Astrocyte of the cerebellum (primary cell): ENCODE measurements around the gene KIF9.
"Not testable (repeated sequence)": the region's sequence is repeated elsewhere in the genome, so short reads cannot be mapped to it uniquely, and the experiment has no call there.

Experiments used
- DNase-seq: peaks from one replicate; pipeline ENCODE4 v3.0.0-alpha.2; 2011; ENCODE audit warnings: low read depth
- H3K4me3 ChIP-seq: 2 replicates; pipeline ENCODE4 v1.5.1; 2011; ENCODE audit warnings: mild to moderate bottlenecking, low read depth, low read length, moderate library complexity
- CTCF ChIP-seq: IDR thresholded peaks from 2 replicates; pipeline ENCODE4 v1.5.1; 2012; ENCODE audit warnings: low read length, low read depth, moderate library complexity, mild to moderate bottlenecking; ENCODE audit errors: missing control alignments
- in situ Hi-C: cut with HindIII; loops from 2 replicates; pipeline ENCODE4 v1.10.0; 2017; ENCODE audit warnings: low sequenced_read_pairs

Gene KIF9

GRCh38 chr3:47315069-47315647 is 32.6 kb upstream of the KIF9 start:
- in situ Hi-C loops: loop anchor here (25.0 kb wide), 1 partner anchor 278 kb away; no protein-coding TSS in a partner anchor
- TF ChIP-seq CTCF: no peak
- no peak for DNase-seq
- H3K4me3 ChIP-seq: no peak overlapping the region

DNA sequence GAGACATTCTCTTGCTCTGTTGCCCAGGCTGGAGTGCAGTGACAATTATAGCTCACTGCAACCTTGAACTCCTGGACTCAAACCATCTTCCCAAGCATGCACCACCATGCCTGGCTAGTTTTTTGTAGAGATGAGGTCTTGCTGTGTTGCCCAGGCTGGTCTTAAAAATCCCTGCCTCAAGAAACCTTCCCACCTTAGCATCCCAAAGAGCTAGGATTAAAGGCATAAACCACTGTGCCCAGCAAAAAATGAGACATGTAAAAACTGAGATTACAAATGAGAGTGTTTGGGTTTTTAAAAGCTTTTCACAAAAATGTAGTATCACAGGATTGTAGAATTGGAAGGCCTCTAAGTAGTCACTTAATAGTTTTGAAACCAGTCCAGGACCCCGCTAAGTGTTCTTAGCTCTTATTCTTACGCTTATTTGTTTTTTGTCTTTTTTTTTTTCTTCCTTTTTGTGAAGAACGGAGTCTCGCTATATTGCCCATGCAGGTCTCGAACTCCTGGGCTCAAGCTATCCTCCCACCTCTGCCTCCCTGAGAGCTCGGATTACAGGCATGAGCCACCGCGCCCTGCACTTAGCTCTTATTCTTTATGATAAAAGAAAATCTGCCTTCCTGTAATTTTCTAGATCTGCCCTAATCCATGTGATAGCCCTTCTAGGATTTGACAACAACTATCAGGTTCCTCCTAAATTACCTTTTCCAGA is 31.6 kb upstream of the KIF9 start:
- in situ Hi-C loops: loop anchor here (25.0 kb wide), 1 partner anchor 277 kb away; no protein-coding TSS in a partner anchor
- H3K4me3 ChIP-seq: no peak overlapping the region
- no peak for TF ChIP-seq CTCF
- no peak for DNase-seq

DNA sequence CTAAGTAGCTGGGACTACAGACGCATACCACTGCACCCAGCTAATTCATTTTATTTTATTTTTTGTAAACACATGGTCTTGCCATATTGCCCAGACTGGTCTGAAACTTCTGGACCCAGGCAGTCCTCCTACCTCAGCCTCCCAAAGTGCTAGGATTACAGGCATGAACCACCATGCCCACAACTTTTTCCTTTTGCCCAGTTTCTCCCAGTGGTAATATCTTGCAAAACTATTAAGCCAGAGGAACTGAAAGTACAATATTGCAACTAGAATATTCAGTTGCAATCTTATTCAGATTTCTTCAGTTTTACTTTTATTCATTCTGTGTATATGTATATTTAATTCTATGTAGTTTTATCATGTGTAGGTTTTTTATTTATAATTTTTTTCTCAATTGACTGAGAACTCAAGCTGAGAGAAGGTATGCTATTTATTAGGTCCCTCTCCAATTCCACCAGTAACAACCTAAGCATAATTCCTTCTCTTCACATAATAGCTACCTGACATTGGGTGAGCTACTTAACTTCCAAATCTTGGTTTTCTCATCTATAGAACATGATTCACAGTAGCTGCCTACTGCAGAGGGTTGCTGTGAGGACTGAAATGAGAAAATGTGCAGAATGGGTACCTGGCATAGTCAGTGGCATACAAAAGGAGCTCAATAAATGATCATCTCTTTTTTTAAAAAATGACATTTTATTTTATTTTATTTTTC is 30.9 kb upstream of the KIF9 start:
- no peak for TF ChIP-seq CTCF
- H3K4me3 ChIP-seq: no peak overlapping the region
- in situ Hi-C loops: loop anchor here (25.0 kb wide), 1 partner anchor 276 kb away; no protein-coding TSS in a partner anchor
- no peak for DNase-seq

DNA sequence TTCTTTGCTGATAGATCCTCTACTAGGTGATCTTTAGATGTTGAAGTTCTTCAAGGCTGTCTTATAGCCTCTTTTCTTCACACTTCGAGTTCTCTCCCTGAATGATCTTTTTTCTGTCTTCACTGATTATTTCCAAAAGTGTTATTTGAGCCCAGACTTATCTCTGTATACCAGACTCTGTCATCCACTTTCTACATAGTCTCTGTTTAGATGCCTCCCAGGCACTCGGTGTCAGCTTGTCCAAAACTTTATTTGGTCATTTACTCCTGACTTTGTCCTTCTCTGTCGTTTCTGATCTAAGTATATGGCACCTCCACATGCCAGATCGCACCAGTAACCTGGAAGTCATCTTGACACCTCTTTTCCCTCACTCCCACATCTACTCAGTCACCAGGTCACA is 27.8 kb upstream of the KIF9 start:
- DNase-seq: no peak
- in situ Hi-C loops: loop anchor here (25.0 kb wide), 1 partner anchor 273 kb away; no protein-coding TSS in a partner anchor
- no peak for TF ChIP-seq CTCF
- no peak overlapping the region for H3K4me3 ChIP-seq

GRCh38 chr3:47309231-47309630 is 26.6 kb upstream of the KIF9 start:
- not testable (repeated sequence) for H3K4me3 ChIP-seq, DNase-seq
- in situ Hi-C loops: loop anchor here (25.0 kb wide), 1 partner anchor 272 kb away; no protein-coding TSS in a partner anchor

GRCh38 chr3:47306022-47306421 is 23.4 kb upstream of the KIF9 start:
- H3K4me3 ChIP-seq: no peak overlapping the region
- in situ Hi-C loops: loop anchor here (25.0 kb wide), 1 partner anchor 269 kb away; no protein-coding TSS in a partner anchor
- DNase-seq: no peak
- no peak for TF ChIP-seq CTCF

GRCh38 chr3:47301456-47301855 is 18.9 kb upstream of the KIF9 start:
- no peak for TF ChIP-seq CTCF
- DNase-seq: no peak
- no peak overlapping the region for H3K4me3 ChIP-seq
- in situ Hi-C loops: loop anchor here (25.0 kb wide), 1 partner anchor 264 kb away; no protein-coding TSS in a partner anchor
